Measurements from ENCODE around the gene IL17RE. TPM values are rescaled to one million over a fixed set of nuclear protein-coding genes. Genes with fewer than 3 reads are reported as not detected.
A peak's percentile ranks its signal among the peaks of the same experiment; 100 is the strongest.

Gene IL17RE
- polyA plus RNA-seq, 1 donor from 2014 or later: 0.52 TPM

- TF ChIP-seq RAD21 (conservative IDR thresholded peaks at IDR 0.05) (no peak), CTCF (IDR thresholded peaks at IDR 0.05; ENCODE audit: poor library complexity, severe bottlenecking) (no peak), POLR2AphosphoS5 (IDR thresholded peaks at IDR 0.05) (no peak), EP300 (conservative IDR thresholded peaks at IDR 0.05; ENCODE audit: poor library complexity, severe bottlenecking) (no peak), SMC3 (conservative IDR thresholded peaks at IDR 0.05; ENCODE audit: poor library complexity) (no peak), TAF1 (IDR thresholded peaks at IDR 0.05; ENCODE audit: low read depth) (no peak), EZH2 (IDR thresholded peaks at IDR 0.05; ENCODE audit: borderline replicate concordance, insufficient read depth, low read length, poor library complexity, severe bottlenecking) (no peak), REST (IDR thresholded peaks at IDR 0.05; ENCODE audit: borderline replicate concordance) (no peak), MXI1 (conservative IDR thresholded peaks at IDR 0.05; ENCODE audit: poor library complexity, severe bottlenecking) (no peak)
- no peak overlapping the region for H3K4me3 ChIP-seq (ENCODE audit: low read length)
- H3K27me3 ChIP-seq (ENCODE audit: insufficient read depth, low read depth, low read length): no peaks in the 10 kb centered on the region
- H3K79me2 ChIP-seq (replicated peaks; ENCODE audit: insufficient read depth, low read length): no peaks in the 10 kb centered on the region
- no peak overlapping the region for H2AFZ ChIP-seq (ENCODE audit: low read depth, low read length)
- no peaks in the 10 kb centered on the region for H4K20me1 ChIP-seq (ENCODE audit: insufficient read depth)
- H3F3A ChIP-seq (ENCODE audit: insufficient read depth, low read length, poor library complexity, severe bottlenecking): no peaks in the 10 kb centered on the region
- no peaks in the 10 kb centered on the region for H3K9me3 ChIP-seq (ENCODE audit: low read length)
- H3K9ac ChIP-seq (ENCODE audit: low read length): no peak overlapping the region
- H3K36me3 ChIP-seq (ENCODE audit: insufficient read depth, low read length): no peaks in the 10 kb centered on the region
- H3K9me2 ChIP-seq (ENCODE audit: insufficient read depth, low read length): no peaks in the 10 kb centered on the region
- H3K4me2 ChIP-seq (ENCODE audit: low read length): no peak overlapping the region
- H3K27ac ChIP-seq (ENCODE audit: low read length): no peak overlapping the region
These were observed 53.1 kb downstream of the IL17RE start for GRCh38 chr3:9955611-9956352.

GRCh38 chr3:9957214-9957613 is 54.6 kb downstream of the IL17RE start:
- no peak overlapping the region for H3K27ac ChIP-seq (ENCODE audit: low read length)
- no peak for TF ChIP-seq EZH2 (IDR thresholded peaks at IDR 0.05; ENCODE audit: borderline replicate concordance, insufficient read depth, low read length, poor library complexity, severe bottlenecking)
- TF ChIP-seq CTCF (IDR thresholded peaks at IDR 0.05; ENCODE audit: poor library complexity, severe bottlenecking): peak; percentile 23
- no peak overlapping the region for H2AFZ ChIP-seq (ENCODE audit: low read depth, low read length)
- H3F3A ChIP-seq (ENCODE audit: insufficient read depth, low read length, poor library complexity, severe bottlenecking): no peaks in the 10 kb centered on the region
- H3K9me2 ChIP-seq (ENCODE audit: insufficient read depth, low read length): no peaks in the 10 kb centered on the region
- no peak overlapping the region for H3K4me3 ChIP-seq (ENCODE audit: low read length)
- H3K4me2 ChIP-seq (ENCODE audit: low read length): no peak overlapping the region
- H3K27me3 ChIP-seq (ENCODE audit: insufficient read depth, low read depth, low read length): no peaks in the 10 kb centered on the region
- no peaks in the 10 kb centered on the region for H4K20me1 ChIP-seq (ENCODE audit: insufficient read depth)
- no peaks in the 10 kb centered on the region for H3K36me3 ChIP-seq (ENCODE audit: insufficient read depth, low read length)
- no peak overlapping the region for H3K9ac ChIP-seq (ENCODE audit: low read length)
- H3K9me3 ChIP-seq (ENCODE audit: low read length): no peaks in the 10 kb centered on the region
- no peaks in the 10 kb centered on the region for H3K79me2 ChIP-seq (replicated peaks; ENCODE audit: insufficient read depth, low read length)

Measured in neural cell (in vitro differentiated cells).